Stimulated activated effector memory CD8-positive, alpha-beta T cell treated with anti-CD3 and anti-CD28 coated beads, Interleukin-12 subunit alpha, Interleukin-12 subunit beta, amount 100 ng/mL, for 72 hours (primary cell): ENCODE measurements around the gene TRPC6.
"Not testable (repeated sequence)": the region's sequence is repeated elsewhere in the genome, so short reads cannot be mapped to it uniquely, and the experiment has no call there.

Experiments
- ATAC-seq: fragments of 150-1000 bp; cut with Tn5 transposase; 2 replicates; pipeline ENCODE4 v1.10.0; 2021
- DNase-seq, 2 donors: peaks; one replicate each; pipeline ENCODE4 v3.0.0; 2021 to 2022; ENCODE audit warnings: low spot score in 2 of 2
- H3K27ac Mint-ChIP-seq: one replicate; pipeline ENCODE4 v1.8.0; 2022; ENCODE audit warnings: mild to moderate bottlenecking, mixed read lengths
- H3K36me3 Mint-ChIP-seq: one replicate; pipeline ENCODE4 v1.8.0; 2022; ENCODE audit warnings: mild to moderate bottlenecking, mixed read lengths
- H3K4me1 Mint-ChIP-seq: one replicate; pipeline ENCODE4 v1.8.0; 2022; ENCODE audit warnings: mixed read lengths
- H3K4me3 Mint-ChIP-seq: one replicate; pipeline ENCODE4 v1.8.0; 2022; ENCODE audit warnings: mild to moderate bottlenecking, mixed read lengths
- H3K9me3 Mint-ChIP-seq: one replicate; pipeline ENCODE4 v1.8.0; 2022; ENCODE audit warnings: mixed read lengths

Gene TRPC6

GRCh38 chr11:101478587-101479369, 105.0 kb downstream of the TRPC6 start:
- DNase-seq = no peak
- Mint-ChIP-seq H3K27ac (no peak overlapping the region), H3K4me1 (no peaks in the 10 kb centered on the region), H3K36me3 (no peaks in the 10 kb centered on the region), H3K9me3 (peaks cover 8% of the 10 kb centered on the region), H3K4me3 (no peak overlapping the region)
- ATAC-seq = no peak

- no peak overlapping the region for H3K4me3 Mint-ChIP-seq
- ATAC-seq = no peak
- DNase-seq = no peak
- peaks cover 8% of the 10 kb centered on the region for H3K9me3 Mint-ChIP-seq
- H3K36me3 Mint-ChIP-seq = no peaks in the 10 kb centered on the region
- no peaks in the 10 kb centered on the region for H3K4me1 Mint-ChIP-seq
- H3K27ac Mint-ChIP-seq = no peak overlapping the region
Measured at GRCh38 chr11:101477926-101478325, 105.9 kb downstream of the TRPC6 start.

DNA sequence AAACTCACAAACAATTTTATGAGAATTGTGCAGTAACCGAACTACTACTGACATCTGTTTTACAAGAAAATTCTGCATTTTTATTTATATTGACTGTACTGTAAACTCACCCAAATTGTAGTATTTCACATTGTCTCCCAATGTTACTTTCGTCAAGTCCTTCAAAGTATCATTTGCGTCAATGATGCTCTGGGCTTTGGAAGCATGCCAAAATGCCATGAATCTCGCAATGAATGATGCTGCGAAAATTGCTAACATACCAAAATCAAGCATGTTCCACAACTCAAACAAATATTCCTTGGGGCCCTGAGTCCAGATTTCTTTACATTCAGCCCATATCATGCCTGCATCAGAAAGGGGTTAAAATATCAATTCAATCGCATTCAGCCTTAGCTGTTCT, 107.6 kb downstream of the TRPC6 start:
- DNase-seq (no peak), ATAC-seq (no peak)
- Mint-ChIP-seq H3K4me1 (no peaks in the 10 kb centered on the region), H3K36me3 (no peaks in the 10 kb centered on the region), H3K27ac (no peak overlapping the region), H3K4me3 (no peak overlapping the region), H3K9me3 (peaks cover 8% of the 10 kb centered on the region)

GRCh38 chr11:101475699-101476098, 108.1 kb downstream of the TRPC6 start:
- H3K27ac Mint-ChIP-seq = no peak overlapping the region
- H3K36me3 Mint-ChIP-seq = no peaks in the 10 kb centered on the region
- no peak for ATAC-seq
- no peak overlapping the region for H3K4me3 Mint-ChIP-seq
- H3K9me3 Mint-ChIP-seq = peaks cover 8% of the 10 kb centered on the region
- H3K4me1 Mint-ChIP-seq = no peaks in the 10 kb centered on the region
- no peak for DNase-seq

DNA sequence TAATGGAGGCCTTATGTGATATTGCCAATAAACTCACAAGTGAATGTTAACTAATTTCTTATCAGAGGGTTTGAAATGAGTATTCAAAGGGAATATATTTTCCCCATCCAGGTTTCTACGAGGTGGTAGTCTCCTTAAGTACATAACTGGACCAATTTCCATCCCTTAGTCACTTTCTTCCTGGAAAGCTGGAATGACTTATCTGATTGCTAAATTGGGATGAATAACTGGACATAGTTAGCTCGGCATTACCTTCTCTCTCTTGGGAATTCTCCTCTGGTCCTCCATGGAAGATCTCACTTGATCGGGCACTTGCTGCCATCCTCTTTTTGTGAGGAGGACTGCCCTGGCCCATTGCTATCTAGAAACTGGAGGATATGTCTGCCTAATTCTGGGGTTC, 109.1 kb downstream of the TRPC6 start:
- H3K4me3 Mint-ChIP-seq = no peak overlapping the region
- no peak overlapping the region for H3K27ac Mint-ChIP-seq

DNA sequence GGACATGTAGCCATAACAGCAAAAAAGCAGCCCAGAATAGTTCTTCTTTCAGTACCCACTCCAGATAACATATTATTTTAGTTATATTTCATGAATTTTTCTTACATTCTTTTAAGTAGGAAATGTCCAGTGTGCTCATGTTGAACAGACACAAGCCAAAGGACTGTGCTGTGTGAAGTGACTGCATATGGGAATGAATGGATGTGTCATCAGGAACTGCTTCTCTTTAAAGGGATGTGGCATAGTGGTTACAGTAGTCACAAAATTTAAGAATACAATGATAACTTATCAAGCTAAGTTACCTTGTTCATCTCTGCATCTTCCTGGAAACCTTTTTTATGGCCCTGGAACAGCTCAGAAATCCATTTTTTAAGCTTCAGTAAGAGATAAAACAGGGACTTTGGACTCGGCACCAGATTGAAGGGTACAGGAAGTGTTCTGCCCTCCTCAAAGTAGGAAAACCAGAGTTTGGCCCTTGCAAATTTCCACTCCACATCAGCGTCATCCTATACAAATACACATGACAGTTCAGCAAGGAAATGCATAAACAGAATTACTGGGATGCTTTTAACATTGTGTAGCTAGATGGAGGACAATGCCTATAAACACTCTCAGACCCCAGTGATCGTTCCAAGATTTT, 112.8 kb downstream of the TRPC6 start:
- Mint-ChIP-seq H3K4me1 (no peaks in the 10 kb centered on the region), H3K4me3 (no peak overlapping the region), H3K9me3 (peaks cover 8% of the 10 kb centered on the region), H3K36me3 (no peaks in the 10 kb centered on the region), H3K27ac (no peak overlapping the region)
- no peak for ATAC-seq
- DNase-seq = no peak

More for the DNA sequence above, 109.1 kb downstream of the TRPC6 start:
- Mint-ChIP-seq H3K4me1 (no peaks in the 10 kb centered on the region), H3K36me3 (no peaks in the 10 kb centered on the region), H3K9me3 (peaks cover 8% of the 10 kb centered on the region)
- ATAC-seq = no peak
- DNase-seq = no peak

- H3K4me3 Mint-ChIP-seq = no peak overlapping the region
- DNase-seq (no peak), ATAC-seq (no peak)
- no peaks in the 10 kb centered on the region for H3K4me1 Mint-ChIP-seq
- no peak overlapping the region for H3K27ac Mint-ChIP-seq
- peaks cover 8% of the 10 kb centered on the region for H3K9me3 Mint-ChIP-seq
- H3K36me3 Mint-ChIP-seq = no peaks in the 10 kb centered on the region
Measured at GRCh38 chr11:101470419-101470818, 113.4 kb downstream of the TRPC6 start.

- no peak for DNase-seq
- Mint-ChIP-seq H3K27ac (no peak overlapping the region), H3K4me1 (no peaks in the 10 kb centered on the region), H3K4me3 (no peak overlapping the region), H3K9me3 (peaks cover 13% of the 10 kb centered on the region), H3K36me3 (no peaks in the 10 kb centered on the region)
- no peak for ATAC-seq
Measured at GRCh38 chr11:101466352-101466751, 117.5 kb downstream of the TRPC6 start.

GRCh38 chr11:101464388-101464787, 119.4 kb downstream of the TRPC6 start:
- not testable (repeated sequence) for H3K4me1 Mint-ChIP-seq, H3K36me3 Mint-ChIP-seq, ATAC-seq, H3K27ac Mint-ChIP-seq, DNase-seq, H3K4me3 Mint-ChIP-seq
- H3K9me3 Mint-ChIP-seq = peaks cover 13% of the 10 kb centered on the region

DNA sequence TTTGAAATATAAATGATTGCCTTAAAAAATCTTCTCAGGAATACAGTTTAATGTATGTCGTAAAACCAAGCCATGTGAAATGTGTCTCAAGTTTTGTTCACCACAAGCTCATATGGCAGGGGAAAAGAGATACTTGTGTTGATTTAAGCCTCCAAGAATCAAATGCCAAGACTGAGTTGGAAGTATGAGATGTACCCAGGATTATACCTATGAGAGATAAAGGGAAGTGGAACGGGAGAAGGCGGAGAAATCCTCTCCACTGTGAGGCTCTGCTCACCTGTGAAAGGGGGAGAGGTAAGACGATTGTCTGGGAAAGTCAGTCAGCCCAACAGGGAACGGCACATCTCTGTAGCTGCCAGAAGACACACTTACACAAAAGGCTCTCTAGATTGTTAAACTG, 124.8 kb downstream of the TRPC6 start:
- no peak for DNase-seq
- H3K36me3 Mint-ChIP-seq = no peaks in the 10 kb centered on the region
- H3K9me3 Mint-ChIP-seq = peaks cover 10% of the 10 kb centered on the region
- no peak overlapping the region for H3K4me3 Mint-ChIP-seq
- H3K4me1 Mint-ChIP-seq = no peaks in the 10 kb centered on the region
- no peak for ATAC-seq
- H3K27ac Mint-ChIP-seq = no peak overlapping the region

- DNase-seq = no peak
- Mint-ChIP-seq H3K4me1 (no peaks in the 10 kb centered on the region), H3K36me3 (no peaks in the 10 kb centered on the region), H3K9me3 (peaks cover 8% of the 10 kb centered on the region), H3K27ac (no peak overlapping the region), H3K4me3 (no peak overlapping the region)
- no peak for ATAC-seq
Measured at GRCh38 chr11:101458161-101458560, 125.6 kb downstream of the TRPC6 start.

DNA sequence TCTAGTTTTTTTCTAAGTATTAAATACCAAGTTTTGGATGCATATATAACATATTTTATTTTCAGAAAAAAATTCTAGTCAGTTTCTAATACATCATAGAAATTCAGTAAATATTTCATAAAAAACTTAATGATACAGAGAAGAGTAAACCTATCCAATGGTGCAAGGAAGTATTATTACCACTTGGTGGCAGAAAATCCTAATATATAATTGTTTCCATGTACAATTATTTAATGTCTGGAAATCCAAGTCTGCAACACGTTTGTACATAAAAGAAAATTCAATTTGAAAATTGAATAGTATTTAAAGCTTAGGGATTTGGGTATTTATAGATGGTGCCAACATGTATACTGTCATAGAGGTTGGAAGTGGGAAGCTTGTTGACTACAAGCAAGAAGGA, 127.0 kb downstream of the TRPC6 start:
- H3K4me3 Mint-ChIP-seq = no peak overlapping the region
- no peaks in the 10 kb centered on the region for H3K4me1 Mint-ChIP-seq
- DNase-seq (no peak), ATAC-seq (no peak)
- no peaks in the 10 kb centered on the region for H3K36me3 Mint-ChIP-seq
- H3K27ac Mint-ChIP-seq = no peak overlapping the region
- H3K9me3 Mint-ChIP-seq = peaks cover 8% of the 10 kb centered on the region

DNA sequence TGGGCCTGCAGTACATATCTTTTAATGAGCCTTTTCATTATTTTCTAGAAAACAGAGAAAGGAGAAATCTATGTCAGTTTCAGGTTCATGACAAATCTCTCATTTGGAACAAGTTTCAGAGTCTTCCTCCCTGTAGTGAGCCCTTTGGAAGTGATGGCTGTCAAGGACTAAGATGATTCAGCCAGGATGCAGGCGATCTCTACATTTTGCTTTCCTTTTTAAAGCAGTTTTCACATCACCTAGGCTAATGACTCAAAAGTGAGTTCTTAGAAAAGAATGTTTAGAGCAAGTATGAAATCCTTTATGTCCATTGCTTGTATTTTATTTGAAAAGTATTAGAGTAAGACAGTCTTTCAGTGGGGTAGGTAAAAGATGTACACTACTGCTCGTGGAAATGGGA, 130.1 kb downstream of the TRPC6 start:
- Mint-ChIP-seq H3K27ac (no peak overlapping the region), H3K4me1 (no peaks in the 10 kb centered on the region), H3K9me3 (peaks cover 14% of the 10 kb centered on the region), H3K36me3 (no peaks in the 10 kb centered on the region), H3K4me3 (no peak overlapping the region)
- no peak for DNase-seq
- no peak for ATAC-seq

GRCh38 chr11:101448881-101449442, 134.8 kb downstream of the TRPC6 start:
- no peak for ATAC-seq
- Mint-ChIP-seq H3K4me3 (no peak overlapping the region), H3K9me3 (peaks cover 16% of the 10 kb centered on the region), H3K4me1 (no peaks in the 10 kb centered on the region), H3K27ac (no peak overlapping the region), H3K36me3 (no peaks in the 10 kb centered on the region)
- DNase-seq = no peak

DNA sequence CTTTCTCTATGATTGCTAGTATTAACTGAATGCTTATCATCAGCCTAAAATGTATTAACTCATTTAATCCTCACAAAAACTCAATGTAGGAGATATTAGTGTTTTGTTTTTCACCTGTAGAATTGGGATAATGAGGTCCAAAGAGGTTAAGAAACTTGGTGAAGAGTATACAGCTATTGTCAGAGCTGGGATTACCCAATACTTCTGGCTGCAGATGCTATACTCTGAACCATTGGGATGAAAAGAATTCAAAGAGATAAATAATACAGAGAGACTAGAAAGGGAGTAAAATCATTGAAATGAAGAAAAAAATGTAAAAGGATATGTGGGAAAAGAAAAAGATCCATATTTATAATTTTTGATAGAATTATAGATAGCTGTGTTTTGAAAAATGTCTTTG, 137.1 kb downstream of the TRPC6 start:
- Mint-ChIP-seq H3K27ac (no peak overlapping the region), H3K9me3 (peaks cover 13% of the 10 kb centered on the region), H3K4me1 (no peaks in the 10 kb centered on the region), H3K4me3 (no peak overlapping the region), H3K36me3 (no peaks in the 10 kb centered on the region)
- no peak for ATAC-seq
- DNase-seq = no peak

DNA sequence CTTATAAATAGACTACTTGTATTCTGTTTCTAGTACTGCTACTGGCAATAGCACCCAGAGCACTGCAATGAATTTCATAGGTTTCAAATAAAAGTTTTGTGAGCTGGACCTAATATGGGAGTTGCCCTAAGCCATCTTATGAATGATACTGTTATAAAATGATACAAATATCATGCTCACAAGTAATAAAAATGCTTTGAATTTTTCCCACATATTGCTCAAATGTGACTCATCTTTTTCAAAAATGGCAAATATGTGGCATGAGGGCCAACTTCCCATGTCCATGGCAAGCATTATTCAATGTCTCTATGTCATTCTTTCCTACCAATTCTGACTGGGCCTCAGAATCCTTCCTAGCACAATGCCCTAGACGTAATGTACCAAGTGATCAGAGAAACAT, 137.6 kb downstream of the TRPC6 start:
- Mint-ChIP-seq H3K9me3 (peaks cover 13% of the 10 kb centered on the region), H3K4me3 (no peak overlapping the region), H3K27ac (no peak overlapping the region), H3K36me3 (no peaks in the 10 kb centered on the region), H3K4me1 (no peaks in the 10 kb centered on the region)
- ATAC-seq = no peak
- DNase-seq = no peak
